GM12801 (cell line): ENCODE measurements around the gene NCKAP5.

Experiments
- TF ChIP-seq, protein P1 (sequence below): IDR thresholded peaks from one replicate; pipeline ENCODE4 v1.5.1; 2011; ENCODE audit warnings: control low read depth; ENCODE audit not compliant: insufficient read length; ENCODE audit errors: extremely low read depth

NCKAP5 gene

DNA sequence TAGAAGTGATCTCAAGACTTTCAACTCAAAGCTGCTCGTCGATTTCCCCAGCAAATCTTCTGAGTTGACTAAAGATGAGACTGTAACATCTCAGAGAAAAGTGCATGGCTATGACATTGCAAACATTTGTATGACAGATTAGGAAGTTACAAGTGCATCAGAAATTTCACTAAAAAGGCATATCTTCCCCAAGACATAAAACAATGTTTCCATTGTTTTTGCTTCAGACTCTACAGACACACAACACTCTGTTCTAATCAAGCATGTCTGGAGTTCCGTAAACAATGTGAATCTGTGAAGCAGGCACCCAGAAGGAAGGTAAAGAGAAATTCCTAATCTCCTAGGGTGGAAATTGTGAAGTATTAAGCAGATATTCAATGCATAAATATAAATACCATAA lies 753.6 kb downstream of the NCKAP5 start:
- TF ChIP-seq, protein P1, sequence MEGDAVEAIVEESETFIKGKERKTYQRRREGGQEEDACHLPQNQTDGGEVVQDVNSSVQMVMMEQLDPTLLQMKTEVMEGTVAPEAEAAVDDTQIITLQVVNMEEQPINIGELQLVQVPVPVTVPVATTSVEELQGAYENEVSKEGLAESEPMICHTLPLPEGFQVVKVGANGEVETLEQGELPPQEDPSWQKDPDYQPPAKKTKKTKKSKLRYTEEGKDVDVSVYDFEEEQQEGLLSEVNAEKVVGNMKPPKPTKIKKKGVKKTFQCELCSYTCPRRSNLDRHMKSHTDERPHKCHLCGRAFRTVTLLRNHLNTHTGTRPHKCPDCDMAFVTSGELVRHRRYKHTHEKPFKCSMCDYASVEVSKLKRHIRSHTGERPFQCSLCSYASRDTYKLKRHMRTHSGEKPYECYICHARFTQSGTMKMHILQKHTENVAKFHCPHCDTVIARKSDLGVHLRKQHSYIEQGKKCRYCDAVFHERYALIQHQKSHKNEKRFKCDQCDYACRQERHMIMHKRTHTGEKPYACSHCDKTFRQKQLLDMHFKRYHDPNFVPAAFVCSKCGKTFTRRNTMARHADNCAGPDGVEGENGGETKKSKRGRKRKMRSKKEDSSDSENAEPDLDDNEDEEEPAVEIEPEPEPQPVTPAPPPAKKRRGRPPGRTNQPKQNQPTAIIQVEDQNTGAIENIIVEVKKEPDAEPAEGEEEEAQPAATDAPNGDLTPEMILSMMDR, result no peak

GRCh38 chr2:132813422-132813821 lies 754.8 kb downstream of the NCKAP5 start:
- TF ChIP-seq, protein P1, result no peak

DNA sequence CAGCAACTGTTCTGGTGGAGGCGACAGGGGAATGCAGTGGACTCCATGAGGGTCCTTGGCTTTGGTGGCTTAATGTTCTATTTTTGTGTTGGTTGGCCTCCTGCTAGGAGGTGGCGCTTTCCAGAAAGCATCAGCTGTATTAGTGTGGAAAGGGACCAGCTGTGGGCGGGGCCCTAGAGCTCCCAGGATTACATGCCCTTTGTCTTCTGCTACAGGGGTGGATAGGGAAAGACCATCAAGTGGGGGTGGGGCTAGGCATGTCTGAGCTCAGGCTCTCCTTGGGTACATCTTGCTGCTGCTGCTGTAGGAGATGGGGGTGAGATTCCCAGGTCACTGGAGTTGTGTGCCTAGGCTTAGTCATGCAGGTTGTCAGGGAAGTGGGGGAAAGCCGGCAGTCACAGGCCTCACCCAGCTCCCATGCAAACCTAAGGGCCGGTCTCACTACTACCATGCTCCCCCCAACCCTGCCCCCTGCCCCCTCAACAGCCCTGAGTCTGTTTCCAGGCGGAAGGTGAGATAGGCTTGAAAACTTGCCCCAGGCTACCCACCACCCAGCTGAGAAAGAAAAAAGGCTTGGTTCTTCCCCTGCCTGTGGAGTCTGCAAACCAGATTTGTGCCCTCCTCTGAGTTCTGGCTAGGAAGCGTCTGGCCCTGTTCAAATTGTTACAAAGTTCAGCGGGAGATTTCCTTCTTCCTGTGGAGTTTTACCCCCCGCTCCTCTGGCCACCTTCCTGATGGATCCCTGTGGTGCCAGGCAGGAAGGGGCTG lies 756.9 kb downstream of the NCKAP5 start:
- TF ChIP-seq, protein P1, result no peak

- TF ChIP-seq, protein P1, result no peak
These were observed 764.2 kb downstream of the NCKAP5 start for GRCh38 chr2:132804051-132804450.

GRCh38 chr2:132798341-132798740 lies 769.9 kb downstream of the NCKAP5 start:
- TF ChIP-seq, protein P1, result no peak

- TF ChIP-seq, protein P1, result no peak
These were observed 770.7 kb downstream of the NCKAP5 start for GRCh38 chr2:132797556-132797955.

- TF ChIP-seq, protein P1, result no peak
These were observed 771.2 kb downstream of the NCKAP5 start for GRCh38 chr2:132797071-132797470.

DNA sequence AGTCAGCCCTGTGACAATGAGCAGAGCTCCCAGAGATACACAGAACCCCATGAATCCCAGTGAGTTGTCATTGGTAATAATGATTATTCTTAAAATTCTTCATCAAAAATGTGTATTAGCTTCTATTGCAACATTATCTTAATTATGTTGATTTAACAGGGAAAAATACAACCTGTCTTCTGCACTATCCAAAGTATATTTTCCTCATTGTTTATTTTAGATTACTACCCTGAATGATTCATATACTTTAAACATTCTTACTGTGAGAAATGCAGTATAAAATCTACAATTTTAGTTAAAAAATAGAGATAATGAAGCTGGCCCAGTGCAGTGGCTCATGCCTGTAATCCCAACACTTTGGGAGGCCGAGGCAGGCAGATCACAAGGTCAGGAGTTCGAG lies 773.0 kb downstream of the NCKAP5 start:
- TF ChIP-seq, protein P1, result no peak
